ENCODE results near the gene ASAP2.

ASAP2 gene

DNA sequence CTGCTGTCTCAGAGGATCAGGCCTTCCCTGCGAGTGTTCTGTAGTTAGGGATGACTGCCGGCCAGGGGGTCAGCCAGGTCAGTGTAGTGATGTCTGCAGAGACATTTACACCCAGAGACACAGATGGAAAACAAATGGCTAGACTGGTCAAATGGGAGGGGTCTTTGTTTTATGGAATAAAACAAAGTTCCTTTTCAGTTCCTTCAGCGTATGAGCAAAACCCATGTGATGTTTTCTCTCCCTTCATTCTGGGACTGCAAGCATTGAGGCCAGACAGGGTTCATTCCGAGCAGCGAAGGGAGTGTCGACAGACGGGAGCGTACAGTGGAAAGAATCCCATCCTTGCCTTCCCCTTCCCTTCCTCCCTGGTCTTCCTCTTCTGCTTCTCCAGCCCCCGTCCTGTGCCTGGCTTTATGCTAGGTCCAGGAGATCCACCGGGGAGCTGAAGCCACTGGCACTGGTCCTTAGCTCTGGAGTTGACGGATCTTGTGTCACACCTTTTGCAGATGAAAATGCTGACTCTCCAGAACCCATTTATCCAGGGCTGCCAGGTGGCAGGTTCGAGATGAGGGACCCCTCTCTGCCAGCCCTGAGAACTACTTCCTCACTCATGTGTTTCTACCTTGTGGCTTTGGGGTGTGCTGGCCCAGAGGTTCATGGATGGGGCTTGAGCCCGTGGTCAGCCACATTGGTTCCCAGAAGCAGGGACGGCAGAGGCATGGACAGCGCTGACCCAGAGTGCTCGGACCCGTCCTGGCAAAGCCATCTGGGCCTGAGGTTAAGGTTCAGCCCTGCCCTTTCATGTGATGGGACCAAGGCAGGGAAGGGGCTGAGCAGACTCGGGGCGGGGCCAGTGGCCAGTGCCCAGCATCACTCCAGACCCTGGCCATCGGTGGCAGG is 192.5 kb downstream of the ASAP2 start:
- TF ChIP-seq, protein P1, sequence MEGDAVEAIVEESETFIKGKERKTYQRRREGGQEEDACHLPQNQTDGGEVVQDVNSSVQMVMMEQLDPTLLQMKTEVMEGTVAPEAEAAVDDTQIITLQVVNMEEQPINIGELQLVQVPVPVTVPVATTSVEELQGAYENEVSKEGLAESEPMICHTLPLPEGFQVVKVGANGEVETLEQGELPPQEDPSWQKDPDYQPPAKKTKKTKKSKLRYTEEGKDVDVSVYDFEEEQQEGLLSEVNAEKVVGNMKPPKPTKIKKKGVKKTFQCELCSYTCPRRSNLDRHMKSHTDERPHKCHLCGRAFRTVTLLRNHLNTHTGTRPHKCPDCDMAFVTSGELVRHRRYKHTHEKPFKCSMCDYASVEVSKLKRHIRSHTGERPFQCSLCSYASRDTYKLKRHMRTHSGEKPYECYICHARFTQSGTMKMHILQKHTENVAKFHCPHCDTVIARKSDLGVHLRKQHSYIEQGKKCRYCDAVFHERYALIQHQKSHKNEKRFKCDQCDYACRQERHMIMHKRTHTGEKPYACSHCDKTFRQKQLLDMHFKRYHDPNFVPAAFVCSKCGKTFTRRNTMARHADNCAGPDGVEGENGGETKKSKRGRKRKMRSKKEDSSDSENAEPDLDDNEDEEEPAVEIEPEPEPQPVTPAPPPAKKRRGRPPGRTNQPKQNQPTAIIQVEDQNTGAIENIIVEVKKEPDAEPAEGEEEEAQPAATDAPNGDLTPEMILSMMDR (IDR thresholded peaks at IDR 0.05; ENCODE audit: extremely low read depth, insufficient read depth, missing control alignments): no peak
- no peak for DNase-seq (ENCODE audit: low spot score)
- in situ Hi-C loops (cut with MboI; ENCODE audit: low pct_unique_long_range_greater_than_20kb, low sequenced_read_pairs, unreplicated experiment): no loop called here

DNA sequence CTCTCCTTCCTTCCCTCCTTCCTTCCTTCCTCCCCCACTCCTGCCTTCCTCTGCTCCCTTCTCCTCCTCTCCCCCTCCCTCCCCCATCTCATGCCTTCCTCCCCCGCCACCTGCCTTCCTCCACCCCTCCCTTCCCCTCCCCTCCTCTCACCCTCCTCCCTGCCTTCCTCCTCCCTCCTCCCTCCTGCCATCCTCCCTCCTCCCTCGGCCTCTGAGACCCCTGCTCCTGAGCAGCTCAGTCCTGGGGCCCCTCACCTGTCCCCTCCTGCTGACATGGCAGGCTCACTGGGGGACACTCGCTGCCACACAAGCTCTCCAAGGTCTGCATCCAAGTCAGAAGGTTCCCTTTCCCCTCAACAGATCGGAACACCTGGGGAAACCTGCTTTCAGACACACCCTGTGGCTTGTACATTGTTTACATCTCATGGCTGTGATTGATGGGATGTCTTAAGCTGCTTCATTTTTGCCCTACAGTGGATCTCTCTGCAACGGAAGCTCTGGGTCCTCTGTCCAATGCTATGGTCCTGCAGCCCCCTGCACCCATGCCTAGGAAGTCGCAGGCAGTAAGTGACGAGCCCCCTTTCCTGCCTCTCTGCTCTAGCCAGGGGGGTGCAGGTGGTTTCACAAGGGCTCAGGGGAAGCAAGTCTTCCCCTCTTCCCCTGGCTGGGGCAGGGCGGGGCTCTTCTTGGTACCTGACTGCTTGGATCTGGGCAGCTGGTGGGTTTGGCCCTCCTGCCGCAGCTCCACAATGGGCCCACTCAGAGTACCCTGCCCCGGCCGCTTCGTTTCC is 193.9 kb downstream of the ASAP2 start:
- no peak for DNase-seq (ENCODE audit: low spot score)
- TF ChIP-seq, protein P1 (IDR thresholded peaks at IDR 0.05; ENCODE audit: extremely low read depth, insufficient read depth, missing control alignments): no peak
- in situ Hi-C loops (cut with MboI; ENCODE audit: low pct_unique_long_range_greater_than_20kb, low sequenced_read_pairs, unreplicated experiment): no loop called here

DNA sequence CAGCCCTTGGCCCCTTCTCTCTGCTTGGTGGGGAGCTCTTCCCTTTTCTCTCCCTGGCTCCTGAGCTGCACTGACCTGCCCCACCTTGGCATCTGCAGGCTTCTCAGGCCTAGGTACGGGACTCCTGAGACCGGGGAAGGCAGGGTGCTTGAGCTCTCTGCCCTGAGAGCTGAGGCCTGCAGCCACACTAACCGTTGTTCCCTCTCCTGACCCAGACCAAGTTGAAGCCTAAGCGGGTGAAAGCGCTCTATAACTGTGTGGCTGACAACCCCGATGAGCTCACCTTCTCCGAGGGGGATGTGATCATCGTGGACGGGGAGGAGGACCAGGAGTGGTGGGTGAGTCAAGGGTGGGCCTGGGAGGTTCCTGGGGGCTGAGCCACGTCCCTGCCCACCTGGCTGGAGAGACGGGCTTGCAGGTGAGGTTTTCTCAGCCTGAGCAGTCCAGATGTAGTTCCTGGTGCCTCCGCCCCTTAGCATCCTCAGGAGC is 194.5 kb downstream of the ASAP2 start:
- DNase-seq (ENCODE audit: low spot score): no peak
- in situ Hi-C loops (cut with MboI; ENCODE audit: low pct_unique_long_range_greater_than_20kb, low sequenced_read_pairs, unreplicated experiment): no loop called here
- TF ChIP-seq, protein P1 (IDR thresholded peaks at IDR 0.05; ENCODE audit: extremely low read depth, insufficient read depth, missing control alignments): no peak

DNA sequence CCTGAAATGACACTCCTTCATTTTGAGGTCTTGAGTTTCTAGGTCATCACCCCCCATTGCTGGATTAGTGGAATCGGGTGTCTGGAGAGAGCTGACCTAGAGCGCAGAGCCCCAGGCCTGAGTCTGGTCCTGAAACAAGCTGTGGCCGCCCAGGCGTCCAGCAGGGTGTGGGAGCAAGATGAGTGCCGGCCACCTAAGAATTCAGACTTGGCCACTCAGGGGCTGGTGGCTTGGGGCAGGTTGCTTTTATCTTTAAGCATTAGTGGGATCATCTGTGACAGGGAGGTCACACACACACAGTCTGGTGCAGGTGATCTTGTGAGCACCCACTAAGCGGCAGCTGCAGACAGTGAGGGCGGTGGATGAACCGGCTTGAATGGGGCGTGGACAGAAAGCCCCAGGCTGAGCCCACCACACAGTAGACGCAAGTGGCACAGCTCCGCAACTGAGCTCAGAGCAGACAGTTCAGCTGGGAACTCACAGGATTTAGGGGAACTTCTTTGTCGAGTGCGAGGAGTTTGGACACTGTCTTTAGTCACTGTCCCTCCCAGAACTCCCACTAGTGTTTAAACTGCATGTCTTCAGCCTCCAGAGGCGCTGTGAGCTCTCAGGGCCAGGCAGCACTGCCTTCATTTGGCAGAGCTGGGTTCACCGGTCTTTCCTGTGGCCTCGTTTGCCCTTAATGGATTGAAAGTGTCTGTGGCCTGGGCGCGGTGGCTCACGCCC is 195.2 kb downstream of the ASAP2 start:
- in situ Hi-C loops (cut with MboI; ENCODE audit: low pct_unique_long_range_greater_than_20kb, low sequenced_read_pairs, unreplicated experiment): no loop called here
- no peak for DNase-seq (ENCODE audit: low spot score)
- TF ChIP-seq, protein P1 (IDR thresholded peaks at IDR 0.05; ENCODE audit: extremely low read depth, insufficient read depth, missing control alignments): no peak

DNA sequence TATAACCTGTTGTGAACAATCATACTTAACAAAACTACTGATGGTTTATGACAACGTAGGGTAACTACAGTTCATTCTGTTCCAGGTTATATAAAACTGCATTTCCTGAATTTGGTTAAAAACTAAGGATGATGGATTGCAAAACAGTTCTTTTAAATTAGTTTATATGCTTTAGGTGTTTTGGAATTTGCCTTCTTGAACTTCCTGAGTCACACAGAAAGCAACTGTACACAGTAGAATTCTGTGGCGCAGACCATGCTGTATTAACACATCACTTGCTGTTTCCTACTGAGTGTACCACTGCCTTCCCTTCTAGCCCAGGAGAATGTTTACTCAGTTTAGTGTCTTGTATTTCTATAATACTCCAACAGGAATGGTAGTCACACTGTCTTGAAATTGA is 197.3 kb downstream of the ASAP2 start:
- in situ Hi-C loops (cut with MboI; ENCODE audit: low pct_unique_long_range_greater_than_20kb, low sequenced_read_pairs, unreplicated experiment): no loop called here
- TF ChIP-seq, protein P1 (IDR thresholded peaks at IDR 0.05; ENCODE audit: extremely low read depth, insufficient read depth, missing control alignments): no peak
- DNase-seq (ENCODE audit: low spot score): no peak

DNA sequence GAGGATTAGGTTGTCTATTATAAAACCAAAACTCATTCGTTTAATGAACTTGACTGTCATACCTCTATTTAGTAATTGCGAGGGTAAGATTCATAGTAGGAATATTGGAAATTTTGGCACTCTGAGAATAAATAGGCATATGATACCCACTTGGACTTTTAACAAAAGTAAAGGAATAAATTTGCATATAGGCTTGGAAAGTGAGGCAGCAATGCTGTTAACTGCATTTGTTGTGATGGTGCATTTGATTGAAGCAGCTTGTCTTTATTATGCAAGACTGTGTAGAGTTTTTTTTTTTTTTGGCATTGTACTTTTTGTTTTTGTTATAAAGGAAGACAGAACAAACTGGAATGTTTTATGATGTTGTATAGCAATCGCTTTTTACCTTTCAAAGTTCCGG is 197.8 kb downstream of the ASAP2 start:
- DNase-seq (ENCODE audit: low spot score): no peak
- TF ChIP-seq, protein P1 (IDR thresholded peaks at IDR 0.05; ENCODE audit: extremely low read depth, insufficient read depth, missing control alignments): no peak
- in situ Hi-C loops (cut with MboI; ENCODE audit: low pct_unique_long_range_greater_than_20kb, low sequenced_read_pairs, unreplicated experiment): no loop called here

Data from GM13977 (cell line).